ENCODE data around the gene CNTN2.

CNTN2 gene

GRCh38 chr1:205072881-205073280 lies 29.9 kb downstream of the CNTN2 start:
- DNase-seq (ENCODE audit: low spot score): no peak

GRCh38 chr1:205073511-205073910 lies 30.5 kb downstream of the CNTN2 start:
- no peak for DNase-seq (ENCODE audit: low spot score)

GRCh38 chr1:205074084-205074483 lies 31.1 kb downstream of the CNTN2 start:
- no peak for DNase-seq (ENCODE audit: low spot score)

GRCh38 chr1:205074513-205074912 lies 31.5 kb downstream of the CNTN2 start:
- no peak for DNase-seq (ENCODE audit: low spot score)

- DNase-seq (ENCODE audit: low spot score): no peak
These were observed 32.7 kb downstream of the CNTN2 start for GRCh38 chr1:205075642-205076155.

- no peak for DNase-seq (ENCODE audit: low spot score)
These were observed 33.3 kb downstream of the CNTN2 start for GRCh38 chr1:205076245-205076761.

- peak; percentile 37 for DNase-seq (ENCODE audit: low spot score)
These were observed 34.3 kb downstream of the CNTN2 start for GRCh38 chr1:205077158-205077933.

- no peak for DNase-seq (ENCODE audit: low spot score)
These were observed 34.9 kb downstream of the CNTN2 start for GRCh38 chr1:205077934-205078311.

- DNase-seq (ENCODE audit: low spot score): no peak
These were observed 39.4 kb downstream of the CNTN2 start for GRCh38 chr1:205082431-205082830.

GRCh38 chr1:205084360-205084759 lies 41.3 kb downstream of the CNTN2 start, which contains the start of gene TMEM81:
TSS of gene TMEM81 (minus strand) at chr1:205084460. CDS start at chr1:205084320, 140 bp downstream.
- no peak for DNase-seq (ENCODE audit: low spot score)

GRCh38 chr1:205088341-205088740 lies 45.3 kb downstream of the CNTN2 start:
- DNase-seq (ENCODE audit: low spot score): no peak

- DNase-seq (ENCODE audit: low spot score): peak; percentile 67
These were observed 48.2 kb downstream of the CNTN2 start for GRCh38 chr1:205091043-205091740.

GRCh38 chr1:205095422-205095821 lies 52.4 kb downstream of the CNTN2 start:
- no peak for DNase-seq (ENCODE audit: low spot score)

- no peak for DNase-seq (ENCODE audit: low spot score)
These were observed 55.2 kb downstream of the CNTN2 start for GRCh38 chr1:205098242-205098641.

- DNase-seq (ENCODE audit: low spot score): no peak
These were observed 59.4 kb downstream of the CNTN2 start for GRCh38 chr1:205102404-205102803.

GRCh38 chr1:205107327-205107726 lies 64.3 kb downstream of the CNTN2 start:
- no peak for DNase-seq (ENCODE audit: low spot score)

- no peak for DNase-seq (ENCODE audit: low spot score)
These were observed 65.5 kb downstream of the CNTN2 start for GRCh38 chr1:205108464-205108863.

GRCh38 chr1:205109269-205109668 lies 66.3 kb downstream of the CNTN2 start:
- DNase-seq (ENCODE audit: low spot score): no peak

- no peak for DNase-seq (ENCODE audit: low spot score)
These were observed 66.7 kb downstream of the CNTN2 start for GRCh38 chr1:205109711-205110110.

GRCh38 chr1:205111354-205111753 lies 68.3 kb downstream of the CNTN2 start:
- DNase-seq (ENCODE audit: low spot score): no peak

GRCh38 chr1:205118752-205119151 lies 75.7 kb downstream of the CNTN2 start:
- DNase-seq (ENCODE audit: low spot score): no peak

- DNase-seq (ENCODE audit: low spot score): peak; percentile 97
These were observed 78.9 kb downstream of the CNTN2 start, which contains the start of gene RBBP5 for GRCh38 chr1:205121660-205122488. TSS of gene RBBP5 (minus strand) at chr1:205121978. CDS start at chr1:205121873, 105 bp downstream.

Data from cerebellar cortex (tissue), 1 donor.